Measurements from ENCODE around the gene SPATA2L. TPM values are rescaled to one million over a fixed set of nuclear protein-coding genes. Genes with fewer than 3 reads are reported as not detected.

Gene SPATA2L
- total and polyA plus RNA-seq, 8 donors, result 9.7 to 41.4 (median 12.8) TPM; not detected in 1

GRCh38 chr16:89655062-89655643 lies 46.4 kb downstream of the SPATA2L start:
- no peak overlapping the region for H3K4me3 ChIP-seq
- TF ChIP-seq POLR2AphosphoS5 (IDR thresholded peaks at IDR 0.05) (no peak), EP300 (IDR thresholded peaks at IDR 0.05) (no peak), POLR2A (IDR thresholded peaks at IDR 0.05) (no peak), CTCF (IDR thresholded peaks at IDR 0.05) (no peak)
- H3K36me3 ChIP-seq, result peaks cover 2 to 42% (median 36%) of the 10 kb centered on the region in 4 donors
- H3K4me1 ChIP-seq, result peaks cover 19 to 52% (median 37%) of the 10 kb centered on the region in 4 donors
- WGBS, 5 donors, result 54 to 70% (median 68%) methylated on average over 10 of the region's 10 CpGs
- no peaks in the 10 kb centered on the region for H3K9me3 ChIP-seq
- no peaks in the 10 kb centered on the region for H3K27me3 ChIP-seq
- intact Hi-C loops (cut with DNase I; ENCODE audit: low total_unique reads), result no loop called here
- DNase-seq, result no peak
- no peak overlapping the region for H3K27ac ChIP-seq

GRCh38 chr16:89653656-89654295 lies 47.7 kb downstream of the SPATA2L start:
- Histone ChIP-seq H3K4me3 (no peak overlapping the region), H3K27me3 (no peaks in the 10 kb centered on the region), H3K4me1 (peaks cover 15 to 46% (median 31%) of the 10 kb centered on the region in 4 donors), H3K9me3 (no peaks in the 10 kb centered on the region), H3K27ac (no peak overlapping the region), H3K36me3 (peaks cover 7 to 53% (median 48%) of the 10 kb centered on the region in 4 donors)
- TF ChIP-seq EP300 (IDR thresholded peaks at IDR 0.05) (no peak), POLR2A (IDR thresholded peaks at IDR 0.05) (no peak), CTCF (IDR thresholded peaks at IDR 0.05) (no peak), POLR2AphosphoS5 (IDR thresholded peaks at IDR 0.05) (no peak)
- no peak for DNase-seq
- intact Hi-C loops (cut with DNase I; ENCODE audit: low total_unique reads), result no loop called here
- WGBS, 5 donors, result 82 to 92% (median 86%) methylated on average over 7 to 10 of the region's 10 CpGs

GRCh38 chr16:89651584-89651983 lies 49.9 kb downstream of the SPATA2L start:
- no peak for DNase-seq
- Histone ChIP-seq H3K4me1 (peaks cover 5 to 33% (median 19%) of the 10 kb centered on the region in 4 donors), H3K27me3 (no peaks in the 10 kb centered on the region), H3K27ac (no peak overlapping the region), H3K4me3 (no peak overlapping the region), H3K36me3 (peaks cover 15 to 68% (median 62%) of the 10 kb centered on the region in 4 donors), H3K9me3 (no peaks in the 10 kb centered on the region)
- intact Hi-C loops (cut with DNase I; ENCODE audit: low total_unique reads), result no loop called here
- WGBS, 5 donors, result 84 to 93% (median 88%) methylated on average over 15 of the region's 15 CpGs
- TF ChIP-seq POLR2AphosphoS5 (IDR thresholded peaks at IDR 0.05) (no peak), POLR2A (IDR thresholded peaks at IDR 0.05) (no peak), CTCF (IDR thresholded peaks at IDR 0.05) (no peak), EP300 (IDR thresholded peaks at IDR 0.05) (no peak)

GRCh38 chr16:89646906-89647305 lies 54.6 kb downstream of the SPATA2L start:
- 85 to 97% (median 89%) methylated on average over 7 to 12 of the region's 12 CpGs for WGBS, 5 donors
- TF ChIP-seq EP300 (IDR thresholded peaks at IDR 0.05) (no peak), POLR2AphosphoS5 (IDR thresholded peaks at IDR 0.05) (no peak), POLR2A (IDR thresholded peaks at IDR 0.05) (no peak), CTCF (IDR thresholded peaks at IDR 0.05) (no peak)
- H3K27ac ChIP-seq, result no peak overlapping the region
- intact Hi-C loops (cut with DNase I; ENCODE audit: low total_unique reads), result loop anchor here (10.0 kb wide), 1 partner anchor 72 kb away; the partner anchor contains the start of gene CPNE7
- H3K4me3 ChIP-seq, result no peak overlapping the region
- peaks cover 0 to 13% (median 4%) of the 10 kb centered on the region in 4 donors for H3K4me1 ChIP-seq
- H3K9me3 ChIP-seq, result no peaks in the 10 kb centered on the region
- no peaks in the 10 kb centered on the region for H3K27me3 ChIP-seq
- DNase-seq, result no peak
- peaks cover 37 to 74% (median 71%) of the 10 kb centered on the region in 4 donors for H3K36me3 ChIP-seq

Other genes with a start within 250 kb of the SPATA2L start
- 100 to 1,000 TPM in 4 of 5 donors, 10 to 100 TPM in 1; 60.2 to 350 (median 136) TPM for gene ANKRD11, start 211.1 kb downstream of the SPATA2L start, total RNA-seq
- gene ANKRD11, start 211.1 kb downstream of the SPATA2L start, polyA plus RNA-seq, result 10 to 100 TPM; 25.4 to 39.0 (median 38.8) TPM
- 100 to 1,000 TPM; 150 to 363 (median 174) TPM for gene SPG7, start 193.3 kb downstream of the SPATA2L start, total RNA-seq
- 10 to 100 TPM; 30.0 to 77.2 (median 32.2) TPM for gene SPG7, start 193.3 kb downstream of the SPATA2L start, polyA plus RNA-seq
- gene RPL13, start 141.0 kb downstream of the SPATA2L start, total RNA-seq, result 1,000 to 10,000 TPM; 2,053 to 4,705 (median 3,295) TPM
- gene RPL13, start 141.0 kb downstream of the SPATA2L start, polyA plus RNA-seq, result over 10,000 TPM in 1 of 3 donors, 1,000 to 10,000 TPM in 2; 7,322 to 10,054 (median 9,037) TPM
- 1 to 10 TPM in 4 of 5 donors, not detected in 1; 1.6 to 6.2 (median 1.9) TPM for gene CPNE7, start 125.9 kb downstream of the SPATA2L start, total RNA-seq
- gene CPNE7, start 125.9 kb downstream of the SPATA2L start, polyA plus RNA-seq, result 1 to 10 TPM in 2 of 3 donors, under 1 TPM in 1; 0.92 to 3.8 (median 1.3) TPM
- 10 to 100 TPM in 1 of 5 donors, 1 to 10 TPM in 1, under 1 TPM in 1, not detected in 2; 0.58 to 12.3 (median 4.8) TPM for gene DPEP1, start 88.1 kb downstream of the SPATA2L start, total RNA-seq
- 1 to 10 TPM in 1 of 3 donors, under 1 TPM in 2; 0.23 to 1.4 (median 0.62) TPM for gene DPEP1, start 88.1 kb downstream of the SPATA2L start, polyA plus RNA-seq
- 100 to 1,000 TPM in 1 of 5 donors, 10 to 100 TPM in 4; 20.1 to 146 (median 61.7) TPM for gene CHMP1A, start 44.0 kb downstream of the SPATA2L start, total RNA-seq
- gene CHMP1A, start 44.0 kb downstream of the SPATA2L start, polyA plus RNA-seq, result 100 to 1,000 TPM in 1 of 3 donors, 10 to 100 TPM in 2; 56.4 to 106 (median 62.1) TPM
- gene SPATA33, start 43.9 kb downstream of the SPATA2L start, total RNA-seq, result 100 to 1,000 TPM in 1 of 5 donors, 10 to 100 TPM in 2, 1 to 10 TPM in 2; 3.2 to 181 (median 12.3) TPM
- 10 to 100 TPM in 1 of 3 donors, 1 to 10 TPM in 2; 6.4 to 21.2 (median 9.9) TPM for gene SPATA33, start 43.9 kb downstream of the SPATA2L start, polyA plus RNA-seq
- 100 to 1,000 TPM in 3 of 5 donors, 10 to 100 TPM in 2; 40.9 to 256 (median 133) TPM for gene CDK10, start 15.0 kb downstream of the SPATA2L start, total RNA-seq
- 100 to 1,000 TPM in 1 of 3 donors, 10 to 100 TPM in 2; 60.0 to 106 (median 67.1) TPM for gene CDK10, start 15.0 kb downstream of the SPATA2L start, polyA plus RNA-seq
- gene VPS9D1, start 19.2 kb upstream of the SPATA2L start, total RNA-seq, result 10 to 100 TPM in 2 of 5 donors, 1 to 10 TPM in 3; 2.7 to 43.2 (median 4.3) TPM
- gene VPS9D1, start 19.2 kb upstream of the SPATA2L start, polyA plus RNA-seq, result 10 to 100 TPM in 2 of 3 donors, 1 to 10 TPM in 1; 6.3 to 23.7 (median 11.4) TPM
- 100 to 1,000 TPM in 3 of 5 donors, 10 to 100 TPM in 2; 27.2 to 418 (median 105) TPM for gene ZNF276, start 19.8 kb upstream of the SPATA2L start, total RNA-seq
- gene ZNF276, start 19.8 kb upstream of the SPATA2L start, polyA plus RNA-seq, result 10 to 100 TPM; 11.0 to 24.5 (median 13.6) TPM
- 100 to 1,000 TPM in 2 of 5 donors, 10 to 100 TPM in 3; 10.7 to 276 (median 29.3) TPM for gene FANCA, start 114.9 kb upstream of the SPATA2L start, total RNA-seq
- 10 to 100 TPM in 1 of 3 donors, 1 to 10 TPM in 2; 3.8 to 10.4 (median 6.1) TPM for gene FANCA, start 114.9 kb upstream of the SPATA2L start, polyA plus RNA-seq
- 100 to 1,000 TPM in 1 of 5 donors, 10 to 100 TPM in 4; 17.3 to 230 (median 35.5) TPM for gene SPIRE2, start 126.8 kb upstream of the SPATA2L start, total RNA-seq
- gene SPIRE2, start 126.8 kb upstream of the SPATA2L start, polyA plus RNA-seq, result 10 to 100 TPM in 1 of 3 donors, 1 to 10 TPM in 2; 3.9 to 26.0 (median 6.5) TPM
- gene TCF25, start 171.9 kb upstream of the SPATA2L start, total RNA-seq, result 100 to 1,000 TPM; 132 to 748 (median 335) TPM
- 100 to 1,000 TPM; 124 to 276 (median 146) TPM for gene TCF25, start 171.9 kb upstream of the SPATA2L start, polyA plus RNA-seq
- 10 to 100 TPM in 1 of 5 donors, 1 to 10 TPM in 4; 1.3 to 11.3 (median 6.7) TPM for gene MC1R, start 217.2 kb upstream of the SPATA2L start, total RNA-seq
- gene MC1R, start 217.2 kb upstream of the SPATA2L start, polyA plus RNA-seq, result 1 to 10 TPM; 1.4 to 3.9 (median 1.8) TPM
- gene TUBB3, start 221.6 kb upstream of the SPATA2L start, total RNA-seq, result 10 to 100 TPM in 1 of 5 donors, 1 to 10 TPM in 1, under 1 TPM in 1, not detected in 2; 0.29 to 14.5 (median 1.0) TPM
- gene TUBB3, start 221.6 kb upstream of the SPATA2L start, polyA plus RNA-seq, result 1 to 10 TPM; 2.4 to 8.2 (median 5.0) TPM
- gene DEF8, start 247.1 kb upstream of the SPATA2L start, total RNA-seq, result 100 to 1,000 TPM in 1 of 5 donors, 10 to 100 TPM in 4; 26.4 to 329 (median 56.1) TPM
- gene DEF8, start 247.1 kb upstream of the SPATA2L start, polyA plus RNA-seq, result 10 to 100 TPM; 52.5 to 74.6 (median 61.9) TPM

Data from stomach (tissue), 9 donors.